Natural killer cell (primary cell): ENCODE data around the gene MORN1. TPM values are rescaled to one million over a fixed set of nuclear protein-coding genes. Genes with fewer than 3 reads are reported as not detected.

Source experiments
- ATAC-seq, 3 donors: fragments of 150-1000 bp in 2 of 3; fragments of 200-7000 bp in 1 of 3; cut with Tn5 transposase; 1 replicate in 1 of 3; 2 replicates in 2 of 3; pipeline ENCODE4 v1.10.0; 2021; ENCODE audit warnings: mild to moderate bottlenecking in 2 of 3, moderate library complexity in 2 of 3
- DNase-seq, 2 donors: peaks; one replicate each; pipeline versions ENCODE4 v3.0.0 to v3.0.0-alpha.2; 2013 to 2021; ENCODE audit warnings: mixed read lengths in 1 of 2
- H3K27ac ChIP-seq: one replicate; pipeline ENCODE4 v1.5.1; 2013; ENCODE audit warnings: mild to moderate bottlenecking, low read length
- H3K27me3 ChIP-seq: one replicate; pipeline ENCODE4 v1.6.1; 2013; ENCODE audit warnings: low read length; ENCODE audit not compliant: control insufficient read depth, insufficient read depth
- H3K36me3 ChIP-seq: one replicate; pipeline ENCODE4 v1.6.1; 2013; ENCODE audit warnings: low read length; ENCODE audit not compliant: control insufficient read depth, insufficient read depth
- H3K4me1 ChIP-seq: one replicate; pipeline ENCODE4 v1.6.1; 2013; ENCODE audit warnings: low read length; ENCODE audit not compliant: control insufficient read depth, insufficient read depth
- H3K4me3 ChIP-seq: one replicate; pipeline ENCODE4 v1.5.1; 2013; ENCODE audit warnings: low read length
- H3K9me3 ChIP-seq: one replicate; pipeline ENCODE4 v1.6.1; 2013; ENCODE audit warnings: low read length; ENCODE audit not compliant: control insufficient read depth, insufficient read depth
- H3K27ac Mint-ChIP-seq, 2 donors: one replicate each; pipeline ENCODE4 v1.8.0; 2022; ENCODE audit warnings: mild to moderate bottlenecking in 2 of 2, mixed read lengths in 2 of 2, moderate library complexity in 1 of 2
- H3K27me3 Mint-ChIP-seq, 2 donors: one replicate each; pipeline ENCODE4 v1.8.0; 2022; ENCODE audit warnings: low read depth in 2 of 2, mixed read lengths in 2 of 2
- H3K36me3 Mint-ChIP-seq: one replicate; pipeline ENCODE4 v1.8.0; 2022; ENCODE audit warnings: mixed read lengths
- H3K4me1 Mint-ChIP-seq, 2 donors: one replicate each; pipeline ENCODE4 v1.8.0; 2022; ENCODE audit warnings: mixed read lengths in 2 of 2
- H3K4me3 Mint-ChIP-seq: one replicate; pipeline ENCODE4 v1.8.0; 2022; ENCODE audit warnings: mild to moderate bottlenecking, moderate library complexity, mixed read lengths
- H3K9me3 Mint-ChIP-seq, 2 donors: one replicate each; pipeline ENCODE4 v1.8.0; 2022; ENCODE audit warnings: mixed read lengths in 2 of 2
- WGBS: methylation state at CpG from one replicate; pipeline ENCODE4 v1.1.7; 2013; ENCODE audit warnings: missing lambda C conversion rate; ENCODE audit not compliant: insufficient coverage; 5-methylcytosine and 5-hydroxymethylcytosine counted together
- intact Hi-C: fragments of 100-400 bp; cut with micrococcal nuclease; formaldehyde crosslinking; loops from one replicate; pipeline ENCODE4 v1.14.2; 2022
- total RNA-seq, 4 donors: library from RNA; stranded (reverse); fragments of 120-200 nt in 1 of 4; gene quantifications; one replicate each; pipeline versions ENCODE4 v1.2.3 to v1.2.4, GENCODE V29; 2013 to 2022
- TF ChIP-seq, protein P1 (sequence below): fragments of 200-600 bp; IDR thresholded peaks from one replicate; pipeline ENCODE4 v1.8.0; 2022; ENCODE audit warnings: antibody characterized with exemption

The MORN1 gene
- total RNA-seq, 3 donors from 2014 or later (not counting 1 experiment from before 2014, with no cell fraction given) = 8.0 to 9.3 (median 8.8) TPM

DNA sequence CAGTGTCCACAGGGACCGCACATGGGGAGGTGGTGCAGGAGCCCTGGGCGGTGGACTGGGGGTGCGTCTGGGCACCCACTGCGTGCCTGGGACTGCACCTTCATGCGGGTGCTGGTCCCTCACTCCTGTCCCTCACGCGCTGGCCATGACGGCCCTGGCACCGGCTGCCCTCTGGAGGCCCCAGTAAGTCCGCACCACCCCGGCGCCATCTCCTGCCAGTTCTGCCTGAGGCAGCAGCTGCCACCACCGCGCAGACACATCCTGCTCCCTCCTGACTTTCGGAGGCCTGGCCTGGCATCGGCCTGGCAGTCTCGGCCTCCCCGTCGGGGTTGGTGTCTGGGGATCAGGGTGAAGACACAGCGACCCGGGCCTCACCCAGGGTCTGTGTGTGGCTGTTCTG, 64.8 kb downstream of the MORN1 start:
- H3K27ac Mint-ChIP-seq = no peak overlapping the region
- no peak overlapping the region for H3K27ac ChIP-seq
- ATAC-seq (no peak), DNase-seq (no peak)
- no peaks in the 10 kb centered on the region for H3K4me1 ChIP-seq
- H3K36me3 Mint-ChIP-seq = no peaks in the 10 kb centered on the region
- H3K4me3 ChIP-seq = no peak overlapping the region
- no peaks in the 10 kb centered on the region for H3K9me3 Mint-ChIP-seq
- no peaks in the 10 kb centered on the region for H3K27me3 ChIP-seq
- TF ChIP-seq, protein P1, sequence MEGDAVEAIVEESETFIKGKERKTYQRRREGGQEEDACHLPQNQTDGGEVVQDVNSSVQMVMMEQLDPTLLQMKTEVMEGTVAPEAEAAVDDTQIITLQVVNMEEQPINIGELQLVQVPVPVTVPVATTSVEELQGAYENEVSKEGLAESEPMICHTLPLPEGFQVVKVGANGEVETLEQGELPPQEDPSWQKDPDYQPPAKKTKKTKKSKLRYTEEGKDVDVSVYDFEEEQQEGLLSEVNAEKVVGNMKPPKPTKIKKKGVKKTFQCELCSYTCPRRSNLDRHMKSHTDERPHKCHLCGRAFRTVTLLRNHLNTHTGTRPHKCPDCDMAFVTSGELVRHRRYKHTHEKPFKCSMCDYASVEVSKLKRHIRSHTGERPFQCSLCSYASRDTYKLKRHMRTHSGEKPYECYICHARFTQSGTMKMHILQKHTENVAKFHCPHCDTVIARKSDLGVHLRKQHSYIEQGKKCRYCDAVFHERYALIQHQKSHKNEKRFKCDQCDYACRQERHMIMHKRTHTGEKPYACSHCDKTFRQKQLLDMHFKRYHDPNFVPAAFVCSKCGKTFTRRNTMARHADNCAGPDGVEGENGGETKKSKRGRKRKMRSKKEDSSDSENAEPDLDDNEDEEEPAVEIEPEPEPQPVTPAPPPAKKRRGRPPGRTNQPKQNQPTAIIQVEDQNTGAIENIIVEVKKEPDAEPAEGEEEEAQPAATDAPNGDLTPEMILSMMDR = no peak
- no peaks in the 10 kb centered on the region for H3K36me3 ChIP-seq
- 89% methylated on average over 21 of the region's 21 CpGs for WGBS
- intact Hi-C loops = no loop called here
- H3K4me1 Mint-ChIP-seq = peaks cover 0 to 6% of the 10 kb centered on the region in 2 donors
- H3K4me3 Mint-ChIP-seq = no peak overlapping the region
- H3K27me3 Mint-ChIP-seq = peaks cover 0 to 7% of the 10 kb centered on the region in 2 donors
- no peaks in the 10 kb centered on the region for H3K9me3 ChIP-seq

DNA sequence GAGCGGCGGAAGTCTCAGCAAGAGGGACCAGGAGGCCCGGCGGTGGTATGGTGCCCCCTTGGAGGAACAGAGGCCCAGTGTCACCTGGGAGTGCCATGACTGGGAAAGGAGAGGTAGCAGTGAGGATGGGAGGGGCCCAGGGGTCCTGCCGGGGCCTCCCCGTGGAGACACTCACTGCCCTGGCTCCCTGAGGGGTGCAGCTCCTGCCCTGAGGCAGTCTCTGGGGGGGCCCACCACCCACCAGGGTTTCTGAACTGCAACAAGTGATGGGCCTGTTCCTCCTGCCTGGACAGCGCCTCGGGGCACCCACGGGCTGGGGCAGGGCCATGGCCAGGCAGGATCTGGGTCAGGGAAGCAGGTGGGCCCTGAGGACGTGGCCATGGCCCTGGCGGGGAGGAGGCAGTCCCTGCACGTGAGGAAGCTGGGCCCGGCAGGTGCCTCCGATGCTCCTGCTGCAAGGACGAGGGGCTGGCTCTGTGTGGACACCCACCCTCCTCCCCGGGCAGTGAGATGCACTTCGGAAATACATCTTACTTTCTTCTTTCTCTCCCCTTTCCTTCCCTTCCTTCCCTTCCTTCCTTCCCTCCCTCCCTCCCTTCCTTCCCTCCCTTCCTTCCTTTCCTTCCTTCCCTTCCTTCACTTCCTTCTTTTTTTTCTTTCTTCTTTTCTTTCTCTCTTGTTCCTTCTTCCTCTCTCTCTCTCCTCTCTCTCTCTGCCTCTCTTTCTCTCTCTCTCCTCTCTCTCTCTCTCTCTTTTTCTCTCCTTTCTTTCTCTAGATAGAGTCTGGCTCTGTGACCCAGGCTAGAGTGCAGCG, 66.6 kb downstream of the MORN1 start:
- Mint-ChIP-seq H3K4me3 (no peak overlapping the region), H3K27ac (peak overlapping the region; percentile 50 to 87), H3K36me3 (no peaks in the 10 kb centered on the region), H3K27me3 (peaks cover 0 to 7% of the 10 kb centered on the region in 2 donors), H3K9me3 (no peaks in the 10 kb centered on the region), H3K4me1 (peaks cover 0 to 6% of the 10 kb centered on the region in 2 donors)
- Histone ChIP-seq H3K4me1 (no peaks in the 10 kb centered on the region), H3K9me3 (no peaks in the 10 kb centered on the region), H3K4me3 (no peak overlapping the region), H3K27ac (no peak overlapping the region), H3K36me3 (no peaks in the 10 kb centered on the region), H3K27me3 (no peaks in the 10 kb centered on the region)
- TF ChIP-seq, protein P1 = no peak
- no peak for DNase-seq
- ATAC-seq = peak in 1 of 3 donors; percentile 18
- WGBS = 93% methylated on average over 18 of the region's 18 CpGs
- intact Hi-C loops = no loop called here

DNA sequence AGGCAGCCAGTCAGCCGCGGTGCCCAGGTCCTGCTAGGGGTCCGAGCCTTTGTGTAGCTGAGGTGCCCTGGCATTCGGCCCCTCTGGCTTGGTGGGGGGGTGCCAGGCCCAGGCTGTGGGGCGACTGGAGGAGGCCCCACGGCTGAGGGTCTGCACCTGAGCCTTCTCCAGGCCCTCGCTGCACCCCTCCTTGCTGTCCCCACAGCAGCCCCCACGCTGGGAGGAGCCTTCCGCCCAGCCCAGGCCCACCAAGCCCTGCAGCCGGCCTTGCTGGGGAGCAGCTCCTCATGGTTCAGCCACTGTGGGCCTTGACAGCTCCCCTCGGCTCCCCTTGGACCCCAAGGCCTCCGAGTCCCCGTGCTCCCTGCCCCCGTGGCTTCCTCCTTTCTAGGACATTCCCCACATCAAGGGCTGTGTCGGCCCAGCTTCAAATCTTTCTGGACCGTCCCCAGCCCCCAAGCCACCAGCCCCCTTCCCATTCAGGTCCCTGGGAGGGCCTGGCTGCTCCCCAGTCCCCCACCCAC, 67.8 kb downstream of the MORN1 start:
- H3K27me3 Mint-ChIP-seq = peaks cover 0 to 7% of the 10 kb centered on the region in 2 donors
- intact Hi-C loops = no loop called here
- no peak overlapping the region for H3K27ac Mint-ChIP-seq
- 91% methylated on average over 16 of the region's 16 CpGs for WGBS
- H3K4me3 Mint-ChIP-seq = no peak overlapping the region
- H3K36me3 ChIP-seq = no peaks in the 10 kb centered on the region
- TF ChIP-seq, protein P1 = no peak
- peaks cover 5% of the 10 kb centered on the region for H3K4me1 ChIP-seq
- H3K4me1 Mint-ChIP-seq = peaks cover 0 to 6% of the 10 kb centered on the region in 2 donors
- H3K9me3 Mint-ChIP-seq = no peaks in the 10 kb centered on the region
- ATAC-seq (no peak), DNase-seq (no peak)
- no peaks in the 10 kb centered on the region for H3K36me3 Mint-ChIP-seq
- H3K9me3 ChIP-seq = no peaks in the 10 kb centered on the region
- H3K4me3 ChIP-seq = no peak overlapping the region
- H3K27ac ChIP-seq = no peak overlapping the region
- no peaks in the 10 kb centered on the region for H3K27me3 ChIP-seq
